HepG2 (cell line): Measurements from ENCODE around the gene NFATC2. TPM values are rescaled to one million over a fixed set of nuclear protein-coding genes. Genes with fewer than 3 reads are reported as not detected.

ENCODE experiments used
- JUND ChIP-seq: sonication (generic); formaldehyde crosslinking; IDR thresholded peaks from 2 replicates; pipeline ENCODE4 v1.8.0; 2022; ENCODE audit warnings: mild to moderate bottlenecking, missing genetic modification reagents
- PHB2 ChIP-seq: fragments of 450-650 bp; IDR thresholded peaks from 2 replicates; pipeline ENCODE4 v1.6.1; 2018; ENCODE audit not compliant: partially characterized antibody
- ZNF124 ChIP-seq: sonication (generic); formaldehyde crosslinking; IDR thresholded peaks from 2 replicates; pipeline ENCODE4 v1.4.0; 2020; ENCODE audit warnings: missing genetic modification reagents
- ZNF34 ChIP-seq: sonication (generic); formaldehyde crosslinking; IDR thresholded peaks from 2 replicates; pipeline ENCODE4 v1.4.0; 2020; ENCODE audit warnings: mild to moderate bottlenecking, missing genetic modification reagents, borderline replicate concordance
- ZNF83 ChIP-seq: sonication (generic); formaldehyde crosslinking; IDR thresholded peaks from 2 replicates; pipeline ENCODE4 v1.4.0; 2020; ENCODE audit warnings: missing genetic modification reagents, mild to moderate bottlenecking, borderline replicate concordance
- polyA plus RNA-seq, 8 experiments: library from polyadenylated mRNA; depleted of rRNA in 3 of 8; stranded (reverse) in 7 of 8; unstranded in 1 of 8; fragments of >200 nt; fragmentation: Illumina TruSeq in 4 of 8; extraction: Trizol in 4 of 8; gene quantifications; 2 replicates each; pipeline versions ENCODE4 v1.2.1 to v1.2.3, GENCODE V29; 2011 to 2016; ENCODE audit warnings: low read depth in 4 of 8, missing spikeins in 1 of 8, mixed read lengths in 1 of 8; ENCODE audit not compliant: insufficient read depth in 1 of 8
- total RNA-seq, 5 experiments: library from RNA; depleted of rRNA; stranded (reverse); fragments of >200 nt; fragmentation: Illumina TruSeq; extraction: Trizol; gene quantifications; 2 replicates each; pipeline ENCODE4 v1.2.3, GENCODE V29; 2016; ENCODE audit warnings: low read depth in 1 of 5
- TF ChIP-seq, protein P1 (sequence below): sonication (generic); formaldehyde crosslinking; IDR thresholded peaks from 2 replicates; pipeline ENCODE4 v1.4.0; 2020; ENCODE audit warnings: missing genetic modification reagents
- TF ChIP-seq, protein P2 (sequence below): sonication (generic); formaldehyde crosslinking; IDR thresholded peaks from 2 replicates; pipeline ENCODE4 v1.4.0; 2020; ENCODE audit warnings: missing genetic modification reagents
- TF ChIP-seq, protein P3 (sequence below): sonication (generic); formaldehyde crosslinking; IDR thresholded peaks from 2 replicates; pipeline ENCODE4 v1.4.0; 2020; ENCODE audit warnings: mild to moderate bottlenecking, low read depth, missing genetic modification reagents
- TF ChIP-seq, protein P4 (sequence below): fragments of 450-650 bp; IDR thresholded peaks from 2 replicates; pipeline ENCODE4 v1.6.1; 2016
- TF ChIP-seq, protein P5 (sequence below): sonication (generic); formaldehyde crosslinking; IDR thresholded peaks from 2 replicates; pipeline ENCODE4 v1.4.0; 2020; ENCODE audit warnings: missing genetic modification reagents
- TF ChIP-seq, protein P6 (sequence below): sonication (generic); formaldehyde crosslinking; IDR thresholded peaks from 2 replicates; pipeline ENCODE4 v1.5.0; 2020; ENCODE audit warnings: mild to moderate bottlenecking, missing genetic modification reagents

The NFATC2 gene
- total and polyA plus RNA-seq, 2 of the 13 experiments (the other 11 are each of a cell fraction or from before 2014, with no cell fraction given) = 1.9 to 3.3 TPM

DNA sequence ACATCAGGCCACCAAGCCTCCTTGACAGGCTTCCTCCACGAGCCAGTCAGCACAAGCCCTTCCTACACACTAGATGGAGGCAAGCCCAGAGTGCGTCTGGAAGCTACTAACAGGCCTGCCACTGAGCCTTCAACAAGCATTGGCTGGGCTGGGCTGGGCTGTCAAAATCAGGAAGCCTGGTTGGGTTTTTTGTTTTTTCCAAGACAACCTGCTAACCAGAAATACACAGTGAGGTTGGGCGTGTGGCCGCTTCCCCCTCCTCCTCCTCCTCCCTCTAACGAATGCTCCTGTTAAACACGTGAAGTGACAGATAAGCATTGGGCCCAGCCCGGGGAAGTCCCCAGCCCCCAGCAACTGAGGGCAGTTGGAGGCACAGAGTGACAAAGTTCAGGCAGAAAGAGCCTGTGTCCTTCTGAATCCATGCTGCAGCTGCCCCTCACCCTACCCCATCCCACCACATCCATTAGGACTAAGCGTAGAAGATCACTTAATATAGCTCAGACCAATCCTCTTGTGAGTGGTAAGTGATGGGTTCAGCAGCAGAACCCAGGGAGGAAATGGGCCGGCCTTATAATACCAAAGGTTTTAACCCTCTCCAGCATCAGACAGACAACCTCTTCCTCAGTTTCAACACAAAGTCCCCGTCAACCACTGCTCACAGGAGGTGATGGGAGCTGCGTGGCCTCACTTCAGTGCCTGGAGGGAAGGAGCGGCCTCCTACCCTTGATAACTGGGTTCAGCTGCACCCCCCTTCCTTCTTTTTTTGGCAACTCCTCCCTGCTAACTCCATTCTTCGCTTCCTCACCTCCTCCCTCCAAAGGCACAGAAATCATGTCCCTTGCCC is 1.1 kb downstream of the NFATC2 start (continued):
- TF ChIP-seq, protein P1, sequence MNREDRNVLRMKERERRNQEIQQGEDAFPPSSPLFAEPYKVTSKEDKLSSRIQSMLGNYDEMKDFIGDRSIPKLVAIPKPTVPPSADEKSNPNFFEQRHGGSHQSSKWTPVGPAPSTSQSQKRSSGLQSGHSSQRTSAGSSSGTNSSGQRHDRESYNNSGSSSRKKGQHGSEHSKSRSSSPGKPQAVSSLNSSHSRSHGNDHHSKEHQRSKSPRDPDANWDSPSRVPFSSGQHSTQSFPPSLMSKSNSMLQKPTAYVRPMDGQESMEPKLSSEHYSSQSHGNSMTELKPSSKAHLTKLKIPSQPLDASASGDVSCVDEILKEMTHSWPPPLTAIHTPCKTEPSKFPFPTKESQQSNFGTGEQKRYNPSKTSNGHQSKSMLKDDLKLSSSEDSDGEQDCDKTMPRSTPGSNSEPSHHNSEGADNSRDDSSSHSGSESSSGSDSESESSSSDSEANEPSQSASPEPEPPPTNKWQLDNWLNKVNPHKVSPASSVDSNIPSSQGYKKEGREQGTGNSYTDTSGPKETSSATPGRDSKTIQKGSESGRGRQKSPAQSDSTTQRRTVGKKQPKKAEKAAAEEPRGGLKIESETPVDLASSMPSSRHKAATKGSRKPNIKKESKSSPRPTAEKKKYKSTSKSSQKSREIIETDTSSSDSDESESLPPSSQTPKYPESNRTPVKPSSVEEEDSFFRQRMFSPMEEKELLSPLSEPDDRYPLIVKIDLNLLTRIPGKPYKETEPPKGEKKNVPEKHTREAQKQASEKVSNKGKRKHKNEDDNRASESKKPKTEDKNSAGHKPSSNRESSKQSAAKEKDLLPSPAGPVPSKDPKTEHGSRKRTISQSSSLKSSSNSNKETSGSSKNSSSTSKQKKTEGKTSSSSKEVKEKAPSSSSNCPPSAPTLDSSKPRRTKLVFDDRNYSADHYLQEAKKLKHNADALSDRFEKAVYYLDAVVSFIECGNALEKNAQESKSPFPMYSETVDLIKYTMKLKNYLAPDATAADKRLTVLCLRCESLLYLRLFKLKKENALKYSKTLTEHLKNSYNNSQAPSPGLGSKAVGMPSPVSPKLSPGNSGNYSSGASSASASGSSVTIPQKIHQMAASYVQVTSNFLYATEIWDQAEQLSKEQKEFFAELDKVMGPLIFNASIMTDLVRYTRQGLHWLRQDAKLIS (CRISPR knock-in tag) = no peak
- no peak for TF ChIP-seq JUND (CRISPR knock-in tag)
- TF ChIP-seq, protein P2, sequence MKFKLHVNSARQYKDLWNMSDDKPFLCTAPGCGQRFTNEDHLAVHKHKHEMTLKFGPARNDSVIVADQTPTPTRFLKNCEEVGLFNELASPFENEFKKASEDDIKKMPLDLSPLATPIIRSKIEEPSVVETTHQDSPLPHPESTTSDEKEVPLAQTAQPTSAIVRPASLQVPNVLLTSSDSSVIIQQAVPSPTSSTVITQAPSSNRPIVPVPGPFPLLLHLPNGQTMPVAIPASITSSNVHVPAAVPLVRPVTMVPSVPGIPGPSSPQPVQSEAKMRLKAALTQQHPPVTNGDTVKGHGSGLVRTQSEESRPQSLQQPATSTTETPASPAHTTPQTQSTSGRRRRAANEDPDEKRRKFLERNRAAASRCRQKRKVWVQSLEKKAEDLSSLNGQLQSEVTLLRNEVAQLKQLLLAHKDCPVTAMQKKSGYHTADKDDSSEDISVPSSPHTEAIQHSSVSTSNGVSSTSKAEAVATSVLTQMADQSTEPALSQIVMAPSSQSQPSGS = no peak
- TF ChIP-seq ZNF124 (CRISPR knock-in tag) = peak; percentile 91
- TF ChIP-seq, protein P3, sequence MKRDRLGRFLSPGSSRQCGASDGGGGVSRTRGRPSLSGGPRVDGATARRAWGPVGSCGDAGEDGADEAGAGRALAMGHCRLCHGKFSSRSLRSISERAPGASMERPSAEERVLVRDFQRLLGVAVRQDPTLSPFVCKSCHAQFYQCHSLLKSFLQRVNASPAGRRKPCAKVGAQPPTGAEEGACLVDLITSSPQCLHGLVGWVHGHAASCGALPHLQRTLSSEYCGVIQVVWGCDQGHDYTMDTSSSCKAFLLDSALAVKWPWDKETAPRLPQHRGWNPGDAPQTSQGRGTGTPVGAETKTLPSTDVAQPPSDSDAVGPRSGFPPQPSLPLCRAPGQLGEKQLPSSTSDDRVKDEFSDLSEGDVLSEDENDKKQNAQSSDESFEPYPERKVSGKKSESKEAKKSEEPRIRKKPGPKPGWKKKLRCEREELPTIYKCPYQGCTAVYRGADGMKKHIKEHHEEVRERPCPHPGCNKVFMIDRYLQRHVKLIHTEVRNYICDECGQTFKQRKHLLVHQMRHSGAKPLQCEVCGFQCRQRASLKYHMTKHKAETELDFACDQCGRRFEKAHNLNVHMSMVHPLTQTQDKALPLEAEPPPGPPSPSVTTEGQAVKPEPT = peak; percentile 80; the same call in 1 of the 2 replicates
- TF ChIP-seq, protein P4, sequence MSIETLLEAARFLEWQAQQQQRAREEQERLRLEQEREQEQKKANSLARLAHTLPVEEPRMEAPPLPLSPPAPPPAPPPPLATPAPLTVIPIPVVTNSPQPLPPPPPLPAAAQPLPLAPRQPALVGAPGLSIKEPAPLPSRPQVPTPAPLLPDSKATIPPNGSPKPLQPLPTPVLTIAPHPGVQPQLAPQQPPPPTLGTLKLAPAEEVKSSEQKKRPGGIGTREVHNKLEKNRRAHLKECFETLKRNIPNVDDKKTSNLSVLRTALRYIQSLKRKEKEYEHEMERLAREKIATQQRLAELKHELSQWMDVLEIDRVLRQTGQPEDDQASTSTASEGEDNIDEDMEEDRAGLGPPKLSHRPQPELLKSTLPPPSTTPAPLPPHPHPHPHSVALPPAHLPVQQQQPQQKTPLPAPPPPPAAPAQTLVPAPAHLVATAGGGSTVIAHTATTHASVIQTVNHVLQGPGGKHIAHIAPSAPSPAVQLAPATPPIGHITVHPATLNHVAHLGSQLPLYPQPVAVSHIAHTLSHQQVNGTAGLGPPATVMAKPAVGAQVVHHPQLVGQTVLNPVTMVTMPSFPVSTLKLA = peak; percentile 44; the same call in 1 of the 2 replicates
- TF ChIP-seq, protein P5, sequence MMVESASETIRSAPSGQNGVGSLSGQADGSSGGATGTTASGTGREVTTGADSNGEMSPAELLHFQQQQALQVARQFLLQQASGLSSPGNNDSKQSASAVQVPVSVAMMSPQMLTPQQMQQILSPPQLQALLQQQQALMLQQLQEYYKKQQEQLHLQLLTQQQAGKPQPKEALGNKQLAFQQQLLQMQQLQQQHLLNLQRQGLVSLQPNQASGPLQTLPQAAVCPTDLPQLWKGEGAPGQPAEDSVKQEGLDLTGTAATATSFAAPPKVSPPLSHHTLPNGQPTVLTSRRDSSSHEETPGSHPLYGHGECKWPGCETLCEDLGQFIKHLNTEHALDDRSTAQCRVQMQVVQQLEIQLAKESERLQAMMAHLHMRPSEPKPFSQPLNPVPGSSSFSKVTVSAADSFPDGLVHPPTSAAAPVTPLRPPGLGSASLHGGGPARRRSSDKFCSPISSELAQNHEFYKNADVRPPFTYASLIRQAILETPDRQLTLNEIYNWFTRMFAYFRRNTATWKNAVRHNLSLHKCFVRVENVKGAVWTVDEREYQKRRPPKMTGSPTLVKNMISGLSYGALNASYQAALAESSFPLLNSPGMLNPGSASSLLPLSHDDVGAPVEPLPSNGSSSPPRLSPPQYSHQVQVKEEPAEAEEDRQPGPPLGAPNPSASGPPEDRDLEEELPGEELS (CRISPR knock-in tag) = peak; percentile 85
- peak; percentile 88; the same call in 1 of the 2 replicates for TF ChIP-seq ZNF34
- no peak for TF ChIP-seq PHB2
- TF ChIP-seq, protein P6, sequence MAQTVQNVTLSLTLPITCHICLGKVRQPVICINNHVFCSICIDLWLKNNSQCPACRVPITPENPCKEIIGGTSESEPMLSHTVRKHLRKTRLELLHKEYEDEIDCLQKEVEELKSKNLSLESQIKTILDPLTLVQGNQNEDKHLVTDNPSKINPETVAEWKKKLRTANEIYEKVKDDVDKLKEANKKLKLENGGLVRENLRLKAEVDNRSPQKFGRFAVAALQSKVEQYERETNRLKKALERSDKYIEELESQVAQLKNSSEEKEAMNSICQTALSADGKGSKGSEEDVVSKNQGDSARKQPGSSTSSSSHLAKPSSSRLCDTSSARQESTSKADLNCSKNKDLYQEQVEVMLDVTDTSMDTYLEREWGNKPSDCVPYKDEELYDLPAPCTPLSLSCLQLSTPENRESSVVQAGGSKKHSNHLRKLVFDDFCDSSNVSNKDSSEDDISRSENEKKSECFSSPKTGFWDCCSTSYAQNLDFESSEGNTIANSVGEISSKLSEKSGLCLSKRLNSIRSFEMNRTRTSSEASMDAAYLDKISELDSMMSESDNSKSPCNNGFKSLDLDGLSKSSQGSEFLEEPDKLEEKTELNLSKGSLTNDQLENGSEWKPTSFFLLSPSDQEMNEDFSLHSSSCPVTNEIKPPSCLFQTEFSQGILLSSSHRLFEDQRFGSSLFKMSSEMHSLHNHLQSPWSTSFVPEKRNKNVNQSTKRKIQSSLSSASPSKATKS (CRISPR knock-in tag) = no peak
- TF ChIP-seq ZNF83 (CRISPR knock-in tag) = no peak
